ENCODE data around the gene AP3B2.

- TF ChIP-seq CTCF (IDR thresholded peaks at IDR 0.05; ENCODE audit: borderline replicate concordance, extremely low read depth, low read length, poor library complexity, severe bottlenecking) = no peak
- TF ChIP-seq EZH2 (IDR thresholded peaks at IDR 0.05; ENCODE audit: borderline replicate concordance, low read depth, low read length, severe bottlenecking) = no peak
These were observed 61.8 kb downstream of the AP3B2 start for GRCh38 chr15:82647835-82648256.
